ENCODE measurements around the gene CLDN34. TPM values are rescaled to one million over a fixed set of nuclear protein-coding genes. Genes with fewer than 3 reads are reported as not detected.
A peak's percentile ranks its signal among the peaks of the same experiment; 100 is the strongest.

CLDN34 gene
- total and polyA plus RNA-seq, 7 donors, result 0.16 to 2.2 (median 0.68) TPM; not detected in 4

- 79 to 86% methylated on average over 5 of the region's 5 CpGs for WGBS, 2 donors
- H3K27ac ChIP-seq, result no peak overlapping the region
- intact Hi-C loops (cut with DNase I), result no loop called here
- no peaks in the 10 kb centered on the region for H3K36me3 ChIP-seq
- H3K9me3 ChIP-seq, result no peaks in the 10 kb centered on the region
- no peaks in the 10 kb centered on the region for H3K27me3 ChIP-seq
- TF ChIP-seq POLR2A (IDR thresholded peaks at IDR 0.05) (no peak), EP300 (IDR thresholded peaks at IDR 0.05) (no peak), POLR2AphosphoS5 (IDR thresholded peaks at IDR 0.05) (no peak)
- TF ChIP-seq, protein P1, sequence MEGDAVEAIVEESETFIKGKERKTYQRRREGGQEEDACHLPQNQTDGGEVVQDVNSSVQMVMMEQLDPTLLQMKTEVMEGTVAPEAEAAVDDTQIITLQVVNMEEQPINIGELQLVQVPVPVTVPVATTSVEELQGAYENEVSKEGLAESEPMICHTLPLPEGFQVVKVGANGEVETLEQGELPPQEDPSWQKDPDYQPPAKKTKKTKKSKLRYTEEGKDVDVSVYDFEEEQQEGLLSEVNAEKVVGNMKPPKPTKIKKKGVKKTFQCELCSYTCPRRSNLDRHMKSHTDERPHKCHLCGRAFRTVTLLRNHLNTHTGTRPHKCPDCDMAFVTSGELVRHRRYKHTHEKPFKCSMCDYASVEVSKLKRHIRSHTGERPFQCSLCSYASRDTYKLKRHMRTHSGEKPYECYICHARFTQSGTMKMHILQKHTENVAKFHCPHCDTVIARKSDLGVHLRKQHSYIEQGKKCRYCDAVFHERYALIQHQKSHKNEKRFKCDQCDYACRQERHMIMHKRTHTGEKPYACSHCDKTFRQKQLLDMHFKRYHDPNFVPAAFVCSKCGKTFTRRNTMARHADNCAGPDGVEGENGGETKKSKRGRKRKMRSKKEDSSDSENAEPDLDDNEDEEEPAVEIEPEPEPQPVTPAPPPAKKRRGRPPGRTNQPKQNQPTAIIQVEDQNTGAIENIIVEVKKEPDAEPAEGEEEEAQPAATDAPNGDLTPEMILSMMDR (IDR thresholded peaks at IDR 0.05), result no peak
- no peaks in the 10 kb centered on the region for H3K4me1 ChIP-seq
- no peak for DNase-seq
- H3K4me3 ChIP-seq, result no peak overlapping the region
Measured at GRCh38 chrX:9980927-9981326, 13.8 kb downstream of the CLDN34 start.

GRCh38 chrX:9983441-9983840, 16.3 kb downstream of the CLDN34 start:
- no peak overlapping the region for H3K27ac ChIP-seq
- H3K9me3 ChIP-seq, result no peaks in the 10 kb centered on the region
- no peak for DNase-seq
- H3K4me1 ChIP-seq, result no peaks in the 10 kb centered on the region
- WGBS, 2 donors, result 90 to 93% methylated on average over 18 of the region's 18 CpGs
- TF ChIP-seq EP300 (IDR thresholded peaks at IDR 0.05) (no peak), POLR2A (IDR thresholded peaks at IDR 0.05) (no peak), POLR2AphosphoS5 (IDR thresholded peaks at IDR 0.05) (no peak)
- TF ChIP-seq, protein P1 (IDR thresholded peaks at IDR 0.05), result no peak
- H3K27me3 ChIP-seq, result no peaks in the 10 kb centered on the region
- H3K4me3 ChIP-seq, result no peak overlapping the region
- intact Hi-C loops (cut with DNase I), result no loop called here
- H3K36me3 ChIP-seq, result no peaks in the 10 kb centered on the region

DNA sequence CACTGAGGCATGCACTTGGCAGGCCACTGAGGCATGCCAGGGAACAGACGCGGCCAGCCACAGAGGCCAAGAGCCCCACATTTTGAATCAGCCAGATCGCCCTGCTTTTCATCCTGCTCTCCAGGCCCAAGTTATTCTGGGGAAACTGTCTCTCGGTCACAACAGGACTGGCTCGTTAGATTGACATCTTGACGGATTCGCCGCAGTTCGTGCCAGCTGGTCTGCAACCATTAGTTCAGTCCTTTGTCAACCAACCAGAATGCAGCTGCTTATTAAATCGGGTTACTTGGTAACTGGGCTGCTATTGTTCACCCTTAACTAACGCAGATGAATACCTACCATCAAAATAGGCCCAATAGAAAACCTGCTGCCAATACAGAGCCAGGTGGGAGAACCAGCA, 16.7 kb downstream of the CLDN34 start:
- H3K27ac ChIP-seq, result no peak overlapping the region
- WGBS, 2 donors, result 95 to 96% methylated on average over 11 of the region's 11 CpGs
- H3K4me1 ChIP-seq, result no peaks in the 10 kb centered on the region
- H3K9me3 ChIP-seq, result no peaks in the 10 kb centered on the region
- intact Hi-C loops (cut with DNase I), result no loop called here
- no peak overlapping the region for H3K4me3 ChIP-seq
- no peak for TF ChIP-seq POLR2A (IDR thresholded peaks at IDR 0.05)
- no peak for TF ChIP-seq POLR2AphosphoS5 (IDR thresholded peaks at IDR 0.05)
- TF ChIP-seq EP300 (IDR thresholded peaks at IDR 0.05), result no peak
- TF ChIP-seq, protein P1 (IDR thresholded peaks at IDR 0.05), result no peak
- no peaks in the 10 kb centered on the region for H3K36me3 ChIP-seq
- no peak for DNase-seq
- no peaks in the 10 kb centered on the region for H3K27me3 ChIP-seq

GRCh38 chrX:9988762-9989161, 21.6 kb downstream of the CLDN34 start:
- no peak overlapping the region for H3K4me3 ChIP-seq
- TF ChIP-seq EP300 (IDR thresholded peaks at IDR 0.05) (no peak), POLR2A (IDR thresholded peaks at IDR 0.05) (no peak), POLR2AphosphoS5 (IDR thresholded peaks at IDR 0.05) (no peak)
- TF ChIP-seq, protein P1 (IDR thresholded peaks at IDR 0.05), result peak in 2 of 4 experiments; percentile 12 to 15
- no peak overlapping the region for H3K27ac ChIP-seq
- intact Hi-C loops (cut with DNase I), result no loop called here
- H3K27me3 ChIP-seq, result no peaks in the 10 kb centered on the region
- H3K4me1 ChIP-seq, result no peaks in the 10 kb centered on the region
- WGBS, 2 donors, result 26 to 40% methylated on average over 1 of the region's 1 CpG
- no peaks in the 10 kb centered on the region for H3K9me3 ChIP-seq
- no peaks in the 10 kb centered on the region for H3K36me3 ChIP-seq
- no peak for DNase-seq

GRCh38 chrX:9992061-9992460, 24.9 kb downstream of the CLDN34 start:
- Histone ChIP-seq H3K36me3 (no peaks in the 10 kb centered on the region), H3K4me1 (peaks cover 0 to under 1% (median 0%) of the 10 kb centered on the region in 4 donors), H3K27me3 (no peaks in the 10 kb centered on the region), H3K9me3 (no peaks in the 10 kb centered on the region), H3K4me3 (no peak overlapping the region), H3K27ac (no peak overlapping the region)
- TF ChIP-seq POLR2AphosphoS5 (IDR thresholded peaks at IDR 0.05) (no peak), EP300 (IDR thresholded peaks at IDR 0.05) (no peak), POLR2A (IDR thresholded peaks at IDR 0.05) (no peak)
- TF ChIP-seq, protein P1 (IDR thresholded peaks at IDR 0.05), result no peak
- intact Hi-C loops (cut with DNase I), result no loop called here
- DNase-seq, result no peak
- WGBS, 2 donors, result 97% methylated on average over 28 of the region's 28 CpGs
